ENCODE results near the gene LYZ.

Gene LYZ

DNA sequence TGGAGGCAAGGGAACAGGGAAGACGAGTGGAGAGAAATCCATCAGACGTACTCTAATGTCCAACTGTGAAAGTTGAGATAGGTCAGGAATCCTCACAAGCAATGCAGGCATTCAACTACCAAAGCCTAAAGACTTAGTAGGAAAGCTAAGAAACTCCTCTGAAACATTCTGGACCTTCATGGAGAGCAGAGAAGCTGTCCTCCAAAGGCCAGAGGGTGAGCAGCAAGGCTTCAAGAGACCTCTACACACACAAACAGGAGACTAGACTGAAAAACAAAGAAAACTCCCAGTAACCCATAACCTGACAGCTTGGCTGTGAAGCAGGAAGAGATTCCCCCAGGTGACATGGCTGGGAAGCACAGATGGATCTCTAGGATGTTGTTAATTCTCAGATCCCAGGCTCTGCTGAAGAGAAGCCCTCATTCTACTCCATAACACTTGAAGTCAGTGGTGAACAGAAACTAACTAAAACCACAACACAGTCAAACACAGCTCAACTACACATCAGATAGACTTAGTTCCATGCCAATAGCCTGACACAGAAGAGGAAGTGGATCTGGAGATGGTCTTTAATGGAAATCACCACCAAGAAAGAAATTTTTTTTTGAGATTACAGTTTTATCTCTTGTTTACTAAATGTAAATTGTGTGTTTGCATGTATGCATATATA, 23.2 kb upstream of the LYZ start:
- peak in 1 of 2 experiments; percentile 48 for DNase-seq (ENCODE audit: low read depth in 1 of 2, low spot score in 1 of 2)
- H3K4me3 ChIP-seq (replicated peaks; ENCODE audit: insufficient read depth, low read length), result no peak overlapping the region
- TF ChIP-seq, protein P1, sequence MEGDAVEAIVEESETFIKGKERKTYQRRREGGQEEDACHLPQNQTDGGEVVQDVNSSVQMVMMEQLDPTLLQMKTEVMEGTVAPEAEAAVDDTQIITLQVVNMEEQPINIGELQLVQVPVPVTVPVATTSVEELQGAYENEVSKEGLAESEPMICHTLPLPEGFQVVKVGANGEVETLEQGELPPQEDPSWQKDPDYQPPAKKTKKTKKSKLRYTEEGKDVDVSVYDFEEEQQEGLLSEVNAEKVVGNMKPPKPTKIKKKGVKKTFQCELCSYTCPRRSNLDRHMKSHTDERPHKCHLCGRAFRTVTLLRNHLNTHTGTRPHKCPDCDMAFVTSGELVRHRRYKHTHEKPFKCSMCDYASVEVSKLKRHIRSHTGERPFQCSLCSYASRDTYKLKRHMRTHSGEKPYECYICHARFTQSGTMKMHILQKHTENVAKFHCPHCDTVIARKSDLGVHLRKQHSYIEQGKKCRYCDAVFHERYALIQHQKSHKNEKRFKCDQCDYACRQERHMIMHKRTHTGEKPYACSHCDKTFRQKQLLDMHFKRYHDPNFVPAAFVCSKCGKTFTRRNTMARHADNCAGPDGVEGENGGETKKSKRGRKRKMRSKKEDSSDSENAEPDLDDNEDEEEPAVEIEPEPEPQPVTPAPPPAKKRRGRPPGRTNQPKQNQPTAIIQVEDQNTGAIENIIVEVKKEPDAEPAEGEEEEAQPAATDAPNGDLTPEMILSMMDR (IDR thresholded peaks at IDR 0.05; ENCODE audit: insufficient read depth, low read length), result no peak
- TF ChIP-seq GABPA (IDR thresholded peaks at IDR 0.05; ENCODE audit: low read depth) (no peak), POLR2AphosphoS5 (IDR thresholded peaks at IDR 0.05; ENCODE audit: low read depth) (no peak), SPI1 (IDR thresholded peaks at IDR 0.05; ENCODE audit: borderline replicate concordance, low read depth) (peak; percentile 97)
- TF ChIP-seq, protein P2, sequence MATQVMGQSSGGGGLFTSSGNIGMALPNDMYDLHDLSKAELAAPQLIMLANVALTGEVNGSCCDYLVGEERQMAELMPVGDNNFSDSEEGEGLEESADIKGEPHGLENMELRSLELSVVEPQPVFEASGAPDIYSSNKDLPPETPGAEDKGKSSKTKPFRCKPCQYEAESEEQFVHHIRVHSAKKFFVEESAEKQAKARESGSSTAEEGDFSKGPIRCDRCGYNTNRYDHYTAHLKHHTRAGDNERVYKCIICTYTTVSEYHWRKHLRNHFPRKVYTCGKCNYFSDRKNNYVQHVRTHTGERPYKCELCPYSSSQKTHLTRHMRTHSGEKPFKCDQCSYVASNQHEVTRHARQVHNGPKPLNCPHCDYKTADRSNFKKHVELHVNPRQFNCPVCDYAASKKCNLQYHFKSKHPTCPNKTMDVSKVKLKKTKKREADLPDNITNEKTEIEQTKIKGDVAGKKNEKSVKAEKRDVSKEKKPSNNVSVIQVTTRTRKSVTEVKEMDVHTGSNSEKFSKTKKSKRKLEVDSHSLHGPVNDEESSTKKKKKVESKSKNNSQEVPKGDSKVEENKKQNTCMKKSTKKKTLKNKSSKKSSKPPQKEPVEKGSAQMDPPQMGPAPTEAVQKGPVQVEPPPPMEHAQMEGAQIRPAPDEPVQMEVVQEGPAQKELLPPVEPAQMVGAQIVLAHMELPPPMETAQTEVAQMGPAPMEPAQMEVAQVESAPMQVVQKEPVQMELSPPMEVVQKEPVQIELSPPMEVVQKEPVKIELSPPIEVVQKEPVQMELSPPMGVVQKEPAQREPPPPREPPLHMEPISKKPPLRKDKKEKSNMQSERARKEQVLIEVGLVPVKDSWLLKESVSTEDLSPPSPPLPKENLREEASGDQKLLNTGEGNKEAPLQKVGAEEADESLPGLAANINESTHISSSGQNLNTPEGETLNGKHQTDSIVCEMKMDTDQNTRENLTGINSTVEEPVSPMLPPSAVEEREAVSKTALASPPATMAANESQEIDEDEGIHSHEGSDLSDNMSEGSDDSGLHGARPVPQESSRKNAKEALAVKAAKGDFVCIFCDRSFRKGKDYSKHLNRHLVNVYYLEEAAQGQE (IDR thresholded peaks at IDR 0.05; ENCODE audit: insufficient replicate concordance, low read depth), result no peak
- H3K27ac ChIP-seq (replicated peaks), result peak overlapping the region; percentile 22
- no peaks in the 10 kb centered on the region for H3K27me3 ChIP-seq (ENCODE audit: insufficient read depth, poor library complexity, severe bottlenecking)

DNA sequence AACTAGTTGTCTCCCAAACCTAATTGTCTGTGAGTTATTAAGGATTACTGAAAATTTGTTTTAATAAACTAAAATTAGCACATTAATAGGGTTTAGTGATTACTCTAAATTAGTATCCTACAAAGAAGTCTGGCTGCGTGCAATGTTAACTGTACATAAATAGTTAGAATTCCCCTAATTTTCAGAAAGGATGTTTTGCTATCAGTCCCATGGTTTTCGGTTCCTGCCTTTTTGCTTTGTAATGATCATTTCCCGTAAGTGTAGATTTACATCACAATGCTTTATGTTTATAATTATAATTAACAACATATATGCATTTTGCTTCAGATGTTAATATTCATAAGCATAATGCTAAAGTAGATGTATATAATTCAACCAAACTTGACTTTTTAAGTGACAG, 19.8 kb upstream of the LYZ start:
- no peak overlapping the region for H3K4me3 ChIP-seq (replicated peaks; ENCODE audit: insufficient read depth, low read length)
- TF ChIP-seq, protein P2 (IDR thresholded peaks at IDR 0.05; ENCODE audit: insufficient replicate concordance, low read depth), result no peak
- no peak for TF ChIP-seq POLR2AphosphoS5 (IDR thresholded peaks at IDR 0.05; ENCODE audit: low read depth)
- no peak for TF ChIP-seq SPI1 (IDR thresholded peaks at IDR 0.05; ENCODE audit: borderline replicate concordance, low read depth)
- TF ChIP-seq GABPA (IDR thresholded peaks at IDR 0.05; ENCODE audit: low read depth), result no peak
- TF ChIP-seq, protein P1 (IDR thresholded peaks at IDR 0.05; ENCODE audit: insufficient read depth, low read length), result no peak
- peak overlapping the region; percentile 94 for H3K27ac ChIP-seq (replicated peaks)
- no peaks in the 10 kb centered on the region for H3K27me3 ChIP-seq (ENCODE audit: insufficient read depth, poor library complexity, severe bottlenecking)
- no peak for DNase-seq (ENCODE audit: low read depth in 1 of 2, low spot score in 1 of 2)

DNA sequence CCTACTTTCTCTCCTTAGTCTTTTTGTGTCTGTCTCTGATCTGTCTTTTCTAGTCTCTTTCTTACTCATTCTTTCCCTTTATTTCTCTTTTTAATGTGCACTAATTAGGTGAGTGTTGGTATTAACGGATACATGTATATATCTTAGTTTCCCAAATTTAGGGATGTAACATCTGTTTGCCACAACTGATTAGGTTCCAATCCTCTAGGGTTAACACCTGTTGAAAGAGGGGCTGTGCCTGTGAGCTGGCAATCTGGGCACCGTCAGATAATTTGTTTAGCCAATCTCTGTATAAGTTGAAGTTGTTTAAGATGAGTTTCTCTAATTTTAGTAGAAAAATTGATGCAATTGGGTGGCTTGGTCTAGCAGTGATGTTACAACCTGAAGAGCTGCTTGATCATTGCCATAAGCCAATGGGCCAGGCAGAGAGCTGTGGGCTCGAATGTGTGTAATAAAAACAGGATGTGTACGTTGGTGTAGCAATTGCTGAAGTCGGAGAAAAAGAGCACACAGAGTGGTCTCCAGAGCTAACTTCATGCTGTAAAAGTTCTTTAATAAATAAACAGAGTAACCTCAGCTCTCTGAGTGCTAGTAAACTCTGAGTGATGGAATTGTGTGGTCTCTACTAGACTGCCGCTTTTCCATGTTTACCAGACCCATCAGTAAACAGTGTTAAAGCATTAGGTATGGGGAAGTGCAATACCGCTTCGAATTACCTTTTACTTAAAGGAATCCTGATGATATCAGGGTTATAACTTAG, 18.3 kb upstream of the LYZ start:
- DNase-seq (ENCODE audit: low read depth in 1 of 2, low spot score in 1 of 2), result peak; percentile 76 to 87
- TF ChIP-seq GABPA (IDR thresholded peaks at IDR 0.05; ENCODE audit: low read depth) (no peak), SPI1 (IDR thresholded peaks at IDR 0.05; ENCODE audit: borderline replicate concordance, low read depth) (peak; percentile 83), POLR2AphosphoS5 (IDR thresholded peaks at IDR 0.05; ENCODE audit: low read depth) (peak; percentile 62)
- TF ChIP-seq, protein P2 (IDR thresholded peaks at IDR 0.05; ENCODE audit: insufficient replicate concordance, low read depth), result no peak
- TF ChIP-seq, protein P1 (IDR thresholded peaks at IDR 0.05; ENCODE audit: insufficient read depth, low read length), result no peak
- Histone ChIP-seq H3K27me3 (ENCODE audit: insufficient read depth, poor library complexity, severe bottlenecking) (no peaks in the 10 kb centered on the region), H3K27ac (replicated peaks) (peak overlapping the region; percentile 94), H3K4me3 (replicated peaks; ENCODE audit: insufficient read depth, low read length) (peak overlapping the region; percentile 42)
